DMS153 treated with DMSO at 0.1 percent for 48 hours (cell line): ENCODE results near the gene DPH2.

Source experiments
- DNase-seq: peaks from one replicate; lab custom pipeline; 2025; ENCODE audit not compliant: unreplicated experiment; lab: John Stamatoyannopoulos, UW

The DPH2 gene

GRCh38 chr1:43982241-43982640, 12.4 kb downstream of the DPH2 start:
- DNase-seq: no peak

- no peak for DNase-seq
These were observed 13.0 kb downstream of the DPH2 start for GRCh38 chr1:43982808-43983207.

DNA sequence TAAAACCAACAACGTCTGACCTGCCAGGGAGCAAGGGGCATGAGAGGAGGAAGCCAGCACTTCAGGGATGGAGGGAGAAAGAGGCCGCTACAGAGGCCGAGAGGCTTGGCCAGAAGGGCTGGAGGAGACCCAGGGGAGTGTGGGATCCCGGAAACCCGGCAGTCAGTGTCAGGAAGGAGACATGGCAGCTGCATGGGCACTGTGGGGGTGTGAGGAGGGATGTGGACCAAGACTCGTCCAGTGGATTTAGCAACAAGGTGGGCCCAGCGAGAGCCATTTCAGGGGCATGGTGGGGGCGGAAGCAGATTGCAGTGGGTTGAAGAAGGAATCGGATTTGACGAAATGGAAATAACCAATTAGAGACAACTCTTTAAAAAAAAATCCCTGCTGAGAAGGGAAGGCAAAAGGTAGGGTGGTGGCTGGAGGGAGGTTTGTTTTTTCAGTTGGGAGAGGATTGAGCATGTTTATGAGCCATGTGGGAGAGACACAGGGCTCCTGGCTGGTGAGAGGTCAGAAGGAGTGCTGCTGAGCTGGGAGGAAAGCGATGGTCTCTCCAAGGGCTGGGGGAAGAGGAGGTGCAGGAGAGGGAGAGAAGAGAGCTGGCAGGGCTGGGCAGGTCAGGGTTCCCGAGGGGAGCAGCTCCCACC, 13.6 kb downstream of the DPH2 start:
- no peak for DNase-seq

DNA sequence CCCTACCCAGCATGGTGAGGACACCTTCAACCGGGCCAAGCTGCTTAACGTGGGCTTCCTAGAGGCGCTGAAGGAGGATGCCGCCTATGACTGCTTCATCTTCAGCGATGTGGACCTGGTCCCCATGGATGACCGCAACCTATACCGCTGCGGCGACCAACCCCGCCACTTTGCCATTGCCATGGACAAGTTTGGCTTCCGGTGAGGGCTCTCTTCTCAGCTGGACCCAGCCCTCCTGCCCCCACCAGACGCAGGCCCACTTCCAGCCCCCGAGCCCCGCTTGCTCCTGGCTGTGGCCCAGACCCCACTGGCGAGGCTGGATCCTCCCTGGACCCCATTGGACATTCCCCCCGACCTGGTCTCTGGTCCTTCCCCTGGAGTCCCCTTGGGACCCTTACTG, 15.0 kb downstream of the DPH2 start:
- DNase-seq: no peak

GRCh38 chr1:43985984-43986595, 16.3 kb downstream of the DPH2 start:
- no peak for DNase-seq

- DNase-seq: no peak
These were observed 16.9 kb downstream of the DPH2 start for GRCh38 chr1:43986712-43987111.

GRCh38 chr1:43987159-43987902, 17.5 kb downstream of the DPH2 start:
- DNase-seq: no peak

GRCh38 chr1:43990271-43991199, 20.7 kb downstream of the DPH2 start:
- DNase-seq: no peak

GRCh38 chr1:43991200-43991475, 21.3 kb downstream of the DPH2 start:
- no peak for DNase-seq

- peak; percentile 83 for DNase-seq
These were observed 21.8 kb downstream of the DPH2 start, which contains the start of gene CCDC24 for GRCh38 chr1:43991476-43992231. CCDC24 (plus strand) TSS chr1:43991599; CDS start chr1:43991879, 280 bp downstream.

DNA sequence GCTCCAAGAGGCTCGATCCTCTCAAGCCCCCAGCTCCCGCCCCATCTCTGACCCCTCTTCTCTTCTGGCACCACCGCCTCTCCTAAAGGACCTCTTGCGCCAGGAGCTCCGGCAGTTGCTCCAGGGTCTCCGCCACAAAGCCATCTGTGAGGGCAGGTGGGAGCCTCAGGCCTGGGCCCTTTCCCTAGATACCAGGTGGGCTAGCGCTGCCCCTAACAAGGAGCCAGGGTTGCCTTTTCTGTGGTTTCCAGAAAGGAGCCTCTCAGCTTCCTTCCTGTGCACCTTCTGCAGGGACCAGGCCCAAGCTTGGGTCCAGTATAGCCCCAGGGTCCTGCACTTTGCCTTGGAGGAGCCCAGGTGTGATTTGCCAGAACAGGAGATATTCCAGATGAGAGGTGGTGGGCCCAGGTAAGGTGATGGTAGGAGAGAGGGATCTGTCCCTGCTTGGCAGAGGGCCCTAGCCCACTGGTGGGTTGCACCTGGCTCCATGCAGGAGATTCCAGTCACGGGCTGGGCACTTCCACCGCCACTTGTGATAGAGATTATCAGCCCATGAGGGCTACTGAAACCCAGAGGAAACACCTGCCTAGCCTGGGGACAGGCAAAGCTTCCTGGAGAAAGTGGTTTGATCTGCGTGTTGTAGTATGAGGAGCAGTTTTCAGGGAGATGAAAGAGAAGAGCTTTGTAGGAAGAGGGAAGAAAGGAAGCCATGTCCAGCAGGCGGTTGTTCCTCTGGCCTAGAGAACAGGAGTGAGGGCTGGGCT, 22.6 kb downstream of the DPH2 start:
- DNase-seq: no peak

DNA sequence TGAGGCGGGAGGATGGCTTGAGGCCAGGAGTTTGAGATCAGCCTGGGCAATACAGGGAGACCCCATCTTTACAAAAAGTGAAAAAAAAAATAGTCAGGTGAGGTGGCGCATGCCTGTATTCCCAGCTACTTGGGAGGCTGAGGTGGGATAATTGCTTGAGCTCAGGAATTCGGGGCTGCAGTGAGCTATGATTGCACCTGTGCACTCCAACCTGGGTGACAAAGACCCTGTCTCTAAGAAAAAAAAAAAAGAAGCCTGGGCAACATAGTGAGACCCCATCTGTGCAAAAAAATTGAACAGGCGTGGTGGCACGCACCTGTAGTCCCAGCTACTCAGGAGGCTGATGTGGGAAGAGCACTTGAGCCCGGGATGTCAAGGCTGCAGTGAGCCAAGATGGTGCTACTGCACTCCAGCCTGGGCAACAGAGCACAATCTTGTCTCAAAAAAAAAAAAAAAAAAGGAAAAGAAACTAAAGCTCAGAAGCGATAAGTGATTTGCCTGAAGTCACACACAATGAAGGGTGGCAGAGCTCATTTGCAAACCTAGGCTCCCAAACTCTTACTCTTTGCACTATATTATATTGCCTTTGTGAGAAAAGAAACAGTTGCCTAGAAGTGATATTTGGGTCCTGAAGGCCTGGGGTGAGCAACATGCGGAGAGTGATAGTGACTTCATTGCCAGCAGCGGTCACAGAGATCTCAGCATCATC, 23.6 kb downstream of the DPH2 start:
- DNase-seq: no peak

GRCh38 chr1:43994071-43994470, 24.3 kb downstream of the DPH2 start:
- DNase-seq: no peak

DNA sequence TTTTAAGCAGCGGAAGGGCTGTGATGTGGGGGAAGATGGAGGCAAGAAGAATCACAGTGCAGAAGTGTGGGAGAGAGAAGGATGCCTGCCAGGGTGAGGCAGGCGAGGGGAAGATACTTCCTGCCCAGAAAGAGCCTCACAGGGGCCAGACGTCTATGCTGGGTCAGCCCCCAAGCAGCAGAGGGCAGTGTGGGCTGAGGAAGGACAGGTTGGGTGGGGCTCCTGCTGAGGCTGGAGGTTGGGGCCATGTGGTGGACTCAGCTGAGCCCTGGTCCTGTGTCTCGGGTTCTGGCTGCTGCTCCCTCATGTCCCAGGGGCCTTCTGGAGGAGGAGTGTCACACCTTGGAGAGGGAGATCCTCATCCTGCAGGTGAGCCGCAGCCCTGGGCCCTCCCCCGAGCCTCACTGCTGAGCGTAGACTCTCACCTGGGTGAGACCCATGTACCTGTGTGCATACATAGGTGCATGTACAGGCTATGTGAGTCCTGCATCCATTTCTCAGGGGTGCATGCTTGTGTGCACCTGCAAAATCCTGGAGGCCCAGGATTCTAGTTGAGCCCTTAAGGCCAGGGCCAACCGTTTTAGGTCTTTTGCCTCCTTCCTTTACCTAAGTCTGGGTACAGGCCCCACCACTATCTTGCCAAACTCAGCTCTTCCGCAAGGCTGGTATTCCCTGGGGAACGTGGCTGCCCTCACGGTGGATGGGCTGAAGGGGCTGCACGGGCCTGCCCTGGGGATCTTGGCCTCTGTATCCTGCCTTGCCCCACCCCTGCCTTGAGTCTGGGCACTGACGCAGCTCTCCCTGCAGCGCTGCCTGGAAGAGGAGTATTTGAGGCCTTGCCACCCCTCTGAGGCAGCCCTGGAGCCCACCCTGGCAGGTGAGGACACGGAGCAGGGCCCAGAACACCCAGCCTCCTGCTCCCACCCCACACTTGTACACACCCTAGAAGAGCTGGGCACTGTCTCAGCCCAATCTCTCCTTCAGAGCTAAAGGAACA, 25.3 kb downstream of the DPH2 start:
- peak; percentile 15 for DNase-seq

- DNase-seq: no peak
These were observed 26.3 kb downstream of the DPH2 start for GRCh38 chr1:43995984-43996732.

DNA sequence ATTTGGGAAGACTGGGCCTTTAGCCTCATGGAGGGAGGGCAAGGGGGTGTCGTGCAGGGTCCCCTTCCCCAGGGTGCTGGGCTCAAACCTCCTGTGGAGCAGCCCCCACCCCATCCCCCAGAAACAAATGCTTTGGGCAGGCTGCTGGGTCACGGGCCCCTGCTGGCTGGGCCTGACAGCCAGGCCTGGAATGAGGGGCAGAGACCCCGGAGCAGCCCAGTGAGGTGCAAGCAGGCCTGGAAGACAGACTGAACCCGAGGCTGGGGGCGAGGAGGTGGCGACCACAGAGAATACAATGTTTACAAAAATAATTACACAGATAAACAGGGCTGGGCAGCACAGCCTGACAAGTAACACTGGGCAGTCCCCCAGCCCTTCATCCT, 26.9 kb downstream of the DPH2 start:
- no peak for DNase-seq

GRCh38 chr1:43997295-43997999, 27.6 kb downstream of the DPH2 start:
- DNase-seq: peak; percentile 81
